Measurements from ENCODE around the gene SULT1A1.

GRCh38 chr16:28573738-28574718, 35.8 kb downstream of the SULT1A1 start:
- TF ChIP-seq, protein P1, sequence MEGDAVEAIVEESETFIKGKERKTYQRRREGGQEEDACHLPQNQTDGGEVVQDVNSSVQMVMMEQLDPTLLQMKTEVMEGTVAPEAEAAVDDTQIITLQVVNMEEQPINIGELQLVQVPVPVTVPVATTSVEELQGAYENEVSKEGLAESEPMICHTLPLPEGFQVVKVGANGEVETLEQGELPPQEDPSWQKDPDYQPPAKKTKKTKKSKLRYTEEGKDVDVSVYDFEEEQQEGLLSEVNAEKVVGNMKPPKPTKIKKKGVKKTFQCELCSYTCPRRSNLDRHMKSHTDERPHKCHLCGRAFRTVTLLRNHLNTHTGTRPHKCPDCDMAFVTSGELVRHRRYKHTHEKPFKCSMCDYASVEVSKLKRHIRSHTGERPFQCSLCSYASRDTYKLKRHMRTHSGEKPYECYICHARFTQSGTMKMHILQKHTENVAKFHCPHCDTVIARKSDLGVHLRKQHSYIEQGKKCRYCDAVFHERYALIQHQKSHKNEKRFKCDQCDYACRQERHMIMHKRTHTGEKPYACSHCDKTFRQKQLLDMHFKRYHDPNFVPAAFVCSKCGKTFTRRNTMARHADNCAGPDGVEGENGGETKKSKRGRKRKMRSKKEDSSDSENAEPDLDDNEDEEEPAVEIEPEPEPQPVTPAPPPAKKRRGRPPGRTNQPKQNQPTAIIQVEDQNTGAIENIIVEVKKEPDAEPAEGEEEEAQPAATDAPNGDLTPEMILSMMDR (IDR thresholded peaks at IDR 0.05): no peak
- no peak for TF ChIP-seq POLR2A (IDR thresholded peaks at IDR 0.05)
